SK-N-SH treated with all-trans-retinoic acid at 6 μM for 48 hours (cell line): ENCODE data around the gene TFPI2.

ENCODE experiments used
- ATAC-seq: fragments of 200-7000 bp; cut with Tn5 transposase; 3 replicates; pipeline ENCODE4 v1.9.1; 2020; ENCODE audit warnings: mild to moderate bottlenecking, moderate library complexity
- ARNTL ChIP-seq: fragments of 450-650 bp; formaldehyde crosslinking; IDR thresholded peaks from 2 replicates; pipeline ENCODE4 v1.5.0; 2020; ENCODE audit warnings: low read depth, mild to moderate bottlenecking, moderate library complexity, borderline replicate concordance
- BACH2 ChIP-seq: fragments of 250-450 bp; sonication (Bioruptor Pico); IDR thresholded peaks from 2 replicates; pipeline ENCODE4 v1.9.0; 2021; ENCODE audit warnings: mild to moderate bottlenecking, borderline replicate concordance
- CSDC2 ChIP-seq: fragments of 250-450 bp; sonication (Bioruptor Pico); IDR thresholded peaks from 2 replicates; pipeline ENCODE4 v1.5.0; 2020; ENCODE audit warnings: mild to moderate bottlenecking, moderate library complexity
- ESRRG ChIP-seq: fragments of 250-450 bp; sonication (Bioruptor Pico); IDR thresholded peaks from 2 replicates; pipeline ENCODE4 v1.6.1; 2021; ENCODE audit warnings: mild to moderate bottlenecking
- GLIS3 ChIP-seq: fragments of 250-450 bp; sonication (Bioruptor Pico); IDR thresholded peaks from 2 replicates; pipeline ENCODE4 v1.5.0; 2020; ENCODE audit warnings: mild to moderate bottlenecking, moderate library complexity
- ISL1 ChIP-seq: fragments of 250-450 bp; sonication (Bioruptor Pico); IDR thresholded peaks from 2 replicates; pipeline ENCODE4 v2.1.2; 2022; ENCODE audit warnings: mild to moderate bottlenecking, moderate library complexity
- OSR1 ChIP-seq: fragments of 250-450 bp; sonication (Bioruptor Pico); IDR thresholded peaks from 2 replicates; pipeline ENCODE4 v1.8.0; 2022; ENCODE audit warnings: moderate library complexity, mild to moderate bottlenecking, inconsistent platforms
- PPARA ChIP-seq: fragments of 250-450 bp; sonication (Bioruptor Pico); IDR thresholded peaks from 2 replicates; pipeline ENCODE4 v1.5.0; 2020; ENCODE audit warnings: mild to moderate bottlenecking, borderline replicate concordance
- RARB ChIP-seq: fragments of 250-450 bp; sonication (Bioruptor Pico); IDR thresholded peaks from 2 replicates; pipeline ENCODE4 v1.8.0; 2021; ENCODE audit warnings: mild to moderate bottlenecking, moderate library complexity
- SNAI2 ChIP-seq: fragments of 250-450 bp; sonication (Bioruptor Pico); IDR thresholded peaks from 2 replicates; pipeline ENCODE4 v1.5.0; 2020; ENCODE audit warnings: mild to moderate bottlenecking, moderate library complexity
- TCF4 ChIP-seq: fragments of 250-450 bp; sonication (Bioruptor Pico); IDR thresholded peaks from 2 replicates; pipeline ENCODE4 v1.8.0; 2021; ENCODE audit warnings: mild to moderate bottlenecking, moderate library complexity, borderline replicate concordance
- TOX ChIP-seq: fragments of 250-450 bp; sonication (Bioruptor Pico); IDR thresholded peaks from 2 replicates; pipeline ENCODE4 v1.8.0; 2021; ENCODE audit warnings: mild to moderate bottlenecking, moderate library complexity, borderline replicate concordance
- ZC3H10 ChIP-seq: fragments of 250-450 bp; sonication (Bioruptor Pico); IDR thresholded peaks from 2 replicates; pipeline ENCODE4 v1.5.1; 2021; ENCODE audit warnings: mild to moderate bottlenecking, moderate library complexity
- ZFP3 ChIP-seq: fragments of 250-450 bp; sonication (Bioruptor Pico); IDR thresholded peaks from 2 replicates; pipeline ENCODE4 v1.5.0; 2020; ENCODE audit warnings: mild to moderate bottlenecking, moderate library complexity
- ZFP30 ChIP-seq: fragments of 450-650 bp; formaldehyde crosslinking; IDR thresholded peaks from 2 replicates; pipeline ENCODE4 v1.5.0; 2022; ENCODE audit warnings: mild to moderate bottlenecking, moderate library complexity
- ZNF565 ChIP-seq: fragments of 450-650 bp; formaldehyde crosslinking; conservative IDR thresholded peaks from 2 replicates; pipeline ENCODE4 v1.5.0; 2020; ENCODE audit warnings: low read depth, mild to moderate bottlenecking, moderate library complexity
- ZNF8 ChIP-seq: fragments of 450-650 bp; formaldehyde crosslinking; IDR thresholded peaks from 2 replicates; pipeline ENCODE4 v1.5.0; 2020; ENCODE audit warnings: mild to moderate bottlenecking, moderate library complexity
- TF ChIP-seq, protein P1 (sequence below): fragments of 250-450 bp; sonication (Bioruptor Pico); IDR thresholded peaks from 2 replicates; pipeline ENCODE4 v1.8.0; 2021; ENCODE audit warnings: low read depth, mild to moderate bottlenecking, moderate library complexity, borderline replicate concordance
- TF ChIP-seq, protein P2 (sequence below): fragments of 250-450 bp; sonication (Bioruptor Pico); IDR thresholded peaks from 2 replicates; pipeline ENCODE4 v1.8.0; 2020; ENCODE audit warnings: mild to moderate bottlenecking, moderate library complexity, borderline replicate concordance
- TF ChIP-seq, protein P3 (sequence below): fragments of 250-450 bp; sonication (Bioruptor Pico); IDR thresholded peaks from 2 replicates; pipeline ENCODE4 v1.5.0; 2020; ENCODE audit warnings: mild to moderate bottlenecking, moderate library complexity

Gene TFPI2

DNA sequence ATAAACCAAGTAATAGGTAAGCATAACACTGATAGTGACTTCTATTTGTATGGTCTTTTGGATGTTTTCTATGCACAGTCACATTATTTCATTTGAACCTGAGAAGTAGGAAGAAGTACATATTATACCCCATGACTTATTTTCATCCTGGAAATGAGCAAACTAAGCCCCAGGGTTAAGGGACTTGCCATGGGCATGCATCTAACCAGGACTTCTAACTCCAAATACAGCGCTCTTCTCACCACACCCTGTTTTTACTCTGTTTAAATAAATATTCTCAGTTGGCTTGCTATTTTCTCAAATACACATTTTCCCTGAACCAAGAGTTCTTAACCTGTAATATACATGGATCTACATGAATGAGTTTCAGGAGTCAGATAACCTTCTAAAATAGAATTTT is 47.3 kb upstream of the TFPI2 start:
- ATAC-seq, result no peak
- TF ChIP-seq OSR1 (no peak), ZNF565 (CRISPR knock-in tag) (no peak), PPARA (CRISPR knock-in tag) (no peak), CSDC2 (CRISPR knock-in tag) (no peak), RARB (CRISPR knock-in tag) (no peak), TOX (CRISPR knock-in tag) (no peak)
- TF ChIP-seq, protein P1, sequence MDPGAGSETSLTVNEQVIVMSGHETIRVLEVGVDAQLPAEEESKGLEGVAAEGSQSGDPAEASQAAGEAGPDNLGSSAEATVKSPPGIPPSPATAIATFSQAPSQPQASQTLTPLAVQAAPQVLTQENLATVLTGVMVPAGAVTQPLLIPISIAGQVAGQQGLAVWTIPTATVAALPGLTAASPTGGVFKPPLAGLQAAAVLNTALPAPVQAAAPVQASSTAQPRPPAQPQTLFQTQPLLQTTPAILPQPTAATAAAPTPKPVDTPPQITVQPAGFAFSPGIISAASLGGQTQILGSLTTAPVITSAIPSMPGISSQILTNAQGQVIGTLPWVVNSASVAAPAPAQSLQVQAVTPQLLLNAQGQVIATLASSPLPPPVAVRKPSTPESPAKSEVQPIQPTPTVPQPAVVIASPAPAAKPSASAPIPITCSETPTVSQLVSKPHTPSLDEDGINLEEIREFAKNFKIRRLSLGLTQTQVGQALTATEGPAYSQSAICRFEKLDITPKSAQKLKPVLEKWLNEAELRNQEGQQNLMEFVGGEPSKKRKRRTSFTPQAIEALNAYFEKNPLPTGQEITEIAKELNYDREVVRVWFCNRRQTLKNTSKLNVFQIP (CRISPR knock-in tag), result no peak
- TF ChIP-seq, protein P2, sequence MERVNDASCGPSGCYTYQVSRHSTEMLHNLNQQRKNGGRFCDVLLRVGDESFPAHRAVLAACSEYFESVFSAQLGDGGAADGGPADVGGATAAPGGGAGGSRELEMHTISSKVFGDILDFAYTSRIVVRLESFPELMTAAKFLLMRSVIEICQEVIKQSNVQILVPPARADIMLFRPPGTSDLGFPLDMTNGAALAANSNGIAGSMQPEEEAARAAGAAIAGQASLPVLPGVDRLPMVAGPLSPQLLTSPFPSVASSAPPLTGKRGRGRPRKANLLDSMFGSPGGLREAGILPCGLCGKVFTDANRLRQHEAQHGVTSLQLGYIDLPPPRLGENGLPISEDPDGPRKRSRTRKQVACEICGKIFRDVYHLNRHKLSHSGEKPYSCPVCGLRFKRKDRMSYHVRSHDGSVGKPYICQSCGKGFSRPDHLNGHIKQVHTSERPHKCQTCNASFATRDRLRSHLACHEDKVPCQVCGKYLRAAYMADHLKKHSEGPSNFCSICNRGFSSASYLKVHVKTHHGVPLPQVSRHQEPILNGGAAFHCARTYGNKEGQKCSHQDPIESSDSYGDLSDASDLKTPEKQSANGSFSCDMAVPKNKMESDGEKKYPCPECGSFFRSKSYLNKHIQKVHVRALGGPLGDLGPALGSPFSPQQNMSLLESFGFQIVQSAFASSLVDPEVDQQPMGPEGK (CRISPR knock-in tag), result no peak
- TF ChIP-seq, protein P3, sequence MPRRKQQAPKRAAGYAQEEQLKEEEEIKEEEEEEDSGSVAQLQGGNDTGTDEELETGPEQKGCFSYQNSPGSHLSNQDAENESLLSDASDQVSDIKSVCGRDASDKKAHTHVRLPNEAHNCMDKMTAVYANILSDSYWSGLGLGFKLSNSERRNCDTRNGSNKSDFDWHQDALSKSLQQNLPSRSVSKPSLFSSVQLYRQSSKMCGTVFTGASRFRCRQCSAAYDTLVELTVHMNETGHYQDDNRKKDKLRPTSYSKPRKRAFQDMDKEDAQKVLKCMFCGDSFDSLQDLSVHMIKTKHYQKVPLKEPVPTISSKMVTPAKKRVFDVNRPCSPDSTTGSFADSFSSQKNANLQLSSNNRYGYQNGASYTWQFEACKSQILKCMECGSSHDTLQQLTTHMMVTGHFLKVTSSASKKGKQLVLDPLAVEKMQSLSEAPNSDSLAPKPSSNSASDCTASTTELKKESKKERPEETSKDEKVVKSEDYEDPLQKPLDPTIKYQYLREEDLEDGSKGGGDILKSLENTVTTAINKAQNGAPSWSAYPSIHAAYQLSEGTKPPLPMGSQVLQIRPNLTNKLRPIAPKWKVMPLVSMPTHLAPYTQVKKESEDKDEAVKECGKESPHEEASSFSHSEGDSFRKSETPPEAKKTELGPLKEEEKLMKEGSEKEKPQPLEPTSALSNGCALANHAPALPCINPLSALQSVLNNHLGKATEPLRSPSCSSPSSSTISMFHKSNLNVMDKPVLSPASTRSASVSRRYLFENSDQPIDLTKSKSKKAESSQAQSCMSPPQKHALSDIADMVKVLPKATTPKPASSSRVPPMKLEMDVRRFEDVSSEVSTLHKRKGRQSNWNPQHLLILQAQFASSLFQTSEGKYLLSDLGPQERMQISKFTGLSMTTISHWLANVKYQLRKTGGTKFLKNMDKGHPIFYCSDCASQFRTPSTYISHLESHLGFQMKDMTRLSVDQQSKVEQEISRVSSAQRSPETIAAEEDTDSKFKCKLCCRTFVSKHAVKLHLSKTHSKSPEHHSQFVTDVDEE, result no peak

DNA sequence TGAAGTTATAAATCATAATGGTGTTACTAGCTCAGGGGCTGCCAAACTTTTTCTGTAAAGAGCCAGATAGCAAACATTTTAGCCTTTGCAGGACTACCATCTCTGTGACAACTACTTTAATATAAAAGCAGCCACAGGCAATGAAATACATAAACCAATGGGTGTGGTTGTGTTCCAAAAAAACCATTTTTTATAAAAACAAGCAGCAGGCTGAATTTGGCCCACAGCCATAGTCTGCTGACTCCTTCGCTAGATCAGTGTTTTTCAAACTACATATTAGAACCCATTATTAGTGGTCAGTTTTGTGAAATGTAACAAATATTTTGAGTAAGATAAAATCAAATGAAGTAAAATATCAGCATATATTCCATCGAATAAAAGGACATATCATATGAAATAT is 44.5 kb upstream of the TFPI2 start:
- TF ChIP-seq ZFP30 (no peak), TCF4 (CRISPR knock-in tag) (no peak), ZFP3 (CRISPR knock-in tag) (no peak), ZNF8 (no peak), BACH2 (CRISPR knock-in tag) (no peak), CSDC2 (CRISPR knock-in tag) (no peak), ZNF565 (CRISPR knock-in tag) (no peak), ESRRG (CRISPR knock-in tag) (no peak), ISL1 (CRISPR knock-in tag) (no peak), TOX (CRISPR knock-in tag) (no peak), SNAI2 (CRISPR knock-in tag) (no peak), GLIS3 (CRISPR knock-in tag) (no peak)
- TF ChIP-seq, protein P1 (CRISPR knock-in tag), result no peak
- TF ChIP-seq, protein P2 (CRISPR knock-in tag), result no peak
- ATAC-seq, result no peak

DNA sequence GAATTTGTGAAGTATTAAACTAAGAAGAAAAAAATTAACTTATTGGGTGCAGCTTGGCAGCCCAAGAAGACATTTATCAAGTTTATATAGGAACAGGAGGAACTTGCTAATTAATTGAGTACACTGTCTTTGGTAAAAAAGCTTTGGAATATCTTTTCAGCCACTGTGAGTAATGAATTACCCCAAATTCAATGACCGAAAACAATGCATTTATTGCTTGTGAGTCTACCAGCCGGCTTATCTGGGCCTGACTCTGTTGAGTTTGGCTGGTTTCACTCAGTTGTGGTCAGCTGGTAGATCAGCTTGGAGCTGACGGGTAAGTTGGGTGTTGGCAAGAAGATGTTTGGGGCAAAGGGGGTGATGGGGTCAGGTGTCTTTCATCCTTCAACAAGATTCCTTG is 42.6 kb upstream of the TFPI2 start:
- ATAC-seq, result no peak
- TF ChIP-seq ZC3H10 (CRISPR knock-in tag) (no peak), CSDC2 (CRISPR knock-in tag) (no peak), GLIS3 (CRISPR knock-in tag) (no peak), TCF4 (CRISPR knock-in tag) (no peak), ZFP30 (no peak), TOX (CRISPR knock-in tag) (no peak), RARB (CRISPR knock-in tag) (no peak), SNAI2 (CRISPR knock-in tag) (no peak), ARNTL (CRISPR knock-in tag) (no peak), ZNF8 (no peak), ZNF565 (CRISPR knock-in tag) (no peak), BACH2 (CRISPR knock-in tag) (no peak), PPARA (CRISPR knock-in tag) (no peak)
- TF ChIP-seq, protein P3, result no peak
- TF ChIP-seq, protein P1 (CRISPR knock-in tag), result no peak
